ENCODE results near the gene BCL11B.
"Not testable (repeated sequence)": the region's sequence is repeated elsewhere in the genome, so short reads cannot be mapped to it uniquely, and the experiment has no call there.

Gene BCL11B

GRCh38 chr14:99242238-99242637 lies 29.8 kb downstream of the BCL11B start:
- DNase-seq = no peak

- no peak for DNase-seq
Measured at GRCh38 chr14:99241325-99242010, 30.5 kb downstream of the BCL11B start.

DNA sequence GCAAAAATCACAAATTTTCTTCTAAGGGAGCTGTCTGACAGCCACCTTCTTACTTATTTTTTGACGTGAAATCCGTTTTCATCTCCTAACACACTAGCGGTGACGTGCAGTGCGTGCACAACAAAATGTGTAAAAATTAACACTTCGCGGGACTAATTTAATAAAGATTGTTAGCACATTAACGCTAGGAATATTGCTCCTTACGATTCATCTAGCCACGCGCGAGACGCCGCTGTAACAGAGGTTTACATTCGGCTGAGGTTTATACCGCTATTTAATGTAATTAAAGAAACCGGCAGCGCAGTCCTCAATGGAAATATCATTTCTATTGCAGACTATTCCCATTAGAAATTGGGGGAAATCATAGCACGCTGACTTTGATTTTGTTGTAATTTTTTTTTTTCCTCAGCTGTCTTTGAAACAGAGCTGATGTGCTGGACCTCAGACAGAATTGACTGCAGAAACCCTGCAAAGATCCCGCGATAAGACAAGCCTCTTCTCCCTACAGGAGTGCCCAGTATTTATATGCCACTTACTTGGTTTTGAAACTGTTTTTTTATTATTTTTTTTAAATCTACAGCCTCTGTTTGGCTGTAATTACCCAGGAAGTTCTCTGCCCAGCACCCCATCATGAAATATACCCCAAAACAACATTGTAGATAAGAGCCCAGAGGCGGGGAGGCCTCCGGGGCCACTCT lies 31.2 kb downstream of the BCL11B start:
- no peak for DNase-seq

- no peak for DNase-seq
Measured at GRCh38 chr14:99239661-99240092, 32.3 kb downstream of the BCL11B start.

GRCh38 chr14:99238216-99238615 lies 33.8 kb downstream of the BCL11B start:
- no peak for DNase-seq

DNA sequence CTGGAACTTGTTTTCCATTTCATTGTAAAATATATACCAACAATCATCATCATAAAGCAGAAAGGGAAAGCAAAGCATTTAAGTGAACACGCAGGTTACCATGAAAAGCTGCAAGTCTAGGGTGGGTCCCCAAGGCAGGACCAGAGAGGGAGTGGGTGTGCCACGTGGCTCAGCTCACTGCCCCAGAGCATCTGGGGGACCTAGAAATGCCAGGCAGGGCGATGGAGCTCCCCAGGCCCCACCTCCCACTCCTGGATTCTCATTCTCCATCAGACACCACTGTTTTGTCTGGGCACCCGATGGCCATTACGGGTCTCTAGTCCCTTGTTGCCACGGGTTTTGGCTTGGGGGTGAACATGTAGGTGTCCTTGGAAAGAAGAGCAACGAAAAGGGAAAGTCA lies 34.7 kb downstream of the BCL11B start:
- no peak for DNase-seq

DNA sequence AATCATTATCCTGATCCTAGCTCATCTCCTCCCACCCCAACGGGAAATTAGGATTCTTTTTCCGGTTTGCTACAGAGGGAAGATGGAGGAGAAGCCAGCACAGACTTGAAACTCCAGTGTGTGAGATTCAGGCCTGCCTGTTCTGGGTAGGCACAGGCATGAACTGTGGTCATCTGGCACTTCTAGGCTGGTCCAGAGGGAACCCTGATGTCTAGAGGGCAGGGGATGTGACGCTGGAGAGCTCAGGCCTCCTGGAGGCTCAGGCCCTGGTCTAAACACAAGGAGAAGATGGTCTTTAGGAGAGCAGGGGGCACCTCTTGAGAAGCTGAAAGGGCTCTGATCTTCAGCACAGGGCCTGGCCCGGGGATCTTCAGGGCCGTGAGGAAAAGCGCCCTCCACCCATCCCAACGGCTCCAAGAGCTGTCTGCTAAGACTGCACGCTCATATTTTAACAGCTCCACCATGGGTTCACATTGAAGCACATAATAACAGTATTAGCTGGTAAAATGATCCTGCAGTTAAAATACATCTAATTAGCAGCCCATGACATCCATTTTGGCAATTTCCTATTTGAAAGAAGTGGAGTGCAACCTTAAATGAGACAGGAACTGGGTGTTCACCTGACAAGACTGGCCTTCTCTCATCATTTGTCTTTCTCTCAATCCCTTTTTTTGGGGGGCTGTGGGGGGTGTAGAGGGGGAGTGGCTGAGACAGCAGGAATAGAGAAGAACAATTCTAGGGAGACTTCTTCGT lies 35.4 kb downstream of the BCL11B start:
- no peak for DNase-seq

- DNase-seq = no peak
Measured at GRCh38 chr14:99235582-99236320, 36.2 kb downstream of the BCL11B start.

GRCh38 chr14:99234961-99235571 lies 36.9 kb downstream of the BCL11B start:
- peak in 28 of 56 donors; percentile 3 to 76 (median 46) for DNase-seq

DNA sequence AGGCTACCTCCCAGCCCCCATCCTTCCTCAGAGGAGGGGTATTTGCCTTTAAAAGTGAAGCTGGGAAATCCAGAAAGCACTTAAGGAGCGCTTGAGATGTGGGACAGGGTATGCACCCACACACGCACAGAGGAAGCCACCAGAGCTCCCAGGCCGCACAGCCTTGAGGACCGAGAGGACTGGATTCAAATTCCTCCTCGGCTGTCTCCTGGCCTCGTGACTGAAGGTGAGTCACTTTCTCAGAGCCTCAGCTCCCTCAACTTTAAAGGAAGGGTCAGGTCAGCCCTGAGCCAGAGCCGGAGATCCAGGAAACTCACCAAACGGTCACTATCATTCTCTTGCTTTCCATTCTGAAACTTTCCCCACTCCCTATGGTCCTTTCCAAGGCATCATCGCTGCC lies 37.6 kb downstream of the BCL11B start:
- no peak for DNase-seq

- no peak for DNase-seq
Measured at GRCh38 chr14:99233222-99234035, 38.6 kb downstream of the BCL11B start.

GRCh38 chr14:99232714-99233214 lies 39.2 kb downstream of the BCL11B start:
- DNase-seq = no peak

GRCh38 chr14:99231850-99232713 lies 39.9 kb downstream of the BCL11B start:
- DNase-seq = no peak

- DNase-seq = no peak
Measured at GRCh38 chr14:99231161-99231849, 40.7 kb downstream of the BCL11B start.

GRCh38 chr14:99230208-99231151 lies 41.5 kb downstream of the BCL11B start:
- DNase-seq = no peak

DNA sequence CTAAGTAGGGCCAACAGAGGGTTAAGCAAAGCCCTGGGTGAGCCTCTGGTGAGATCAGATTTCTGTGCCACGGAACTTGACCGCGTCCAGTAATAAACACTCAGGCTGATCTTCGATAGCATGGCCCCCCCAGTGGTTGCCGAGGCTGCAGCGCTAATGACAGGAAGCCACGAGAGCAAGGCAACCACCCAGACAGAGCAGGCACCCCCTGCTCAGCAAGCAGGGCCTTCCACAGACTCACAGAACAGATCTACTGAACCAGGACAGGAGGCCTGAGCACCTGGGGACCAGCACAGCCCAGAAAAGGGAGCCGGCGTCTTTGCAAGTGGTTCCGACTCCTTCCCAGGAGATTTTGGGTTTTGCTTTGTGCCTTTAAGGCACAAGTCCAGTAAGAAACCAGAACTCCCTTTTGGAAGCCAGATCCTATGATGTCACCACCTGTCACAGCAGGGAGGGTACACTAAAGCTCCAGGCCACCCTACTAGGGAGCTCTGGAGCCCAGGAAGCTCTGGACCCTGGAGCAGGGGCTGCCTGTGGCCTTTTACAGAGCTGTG lies 42.3 kb downstream of the BCL11B start:
- no peak for DNase-seq

DNA sequence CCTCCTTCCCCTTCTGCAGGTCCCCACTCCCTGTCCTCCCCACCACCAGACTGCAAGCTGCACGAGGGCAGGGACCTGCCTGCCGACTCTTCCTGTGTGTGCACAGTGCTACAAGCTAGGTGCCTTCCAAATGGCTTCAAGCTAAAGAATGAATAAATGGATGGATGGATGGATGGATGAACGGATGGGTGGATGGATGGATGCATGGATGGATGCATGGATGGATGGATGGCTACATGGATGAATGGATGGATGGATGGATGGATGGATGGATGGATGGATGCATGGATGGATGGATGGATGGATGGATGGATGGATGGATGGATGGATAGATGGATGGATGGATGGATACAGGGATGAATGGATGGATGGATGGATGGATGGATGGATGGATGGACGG lies 43.2 kb downstream of the BCL11B start:
- DNase-seq = not testable (repeated sequence)
